Measurements from ENCODE around the gene CMSS1. TPM values are rescaled to one million over a fixed set of nuclear protein-coding genes. Genes with fewer than 3 reads are reported as not detected.

Gene CMSS1
- total and polyA plus RNA-seq, 4 donors = 3.8 to 19.5 (median 7.5) TPM

DNA sequence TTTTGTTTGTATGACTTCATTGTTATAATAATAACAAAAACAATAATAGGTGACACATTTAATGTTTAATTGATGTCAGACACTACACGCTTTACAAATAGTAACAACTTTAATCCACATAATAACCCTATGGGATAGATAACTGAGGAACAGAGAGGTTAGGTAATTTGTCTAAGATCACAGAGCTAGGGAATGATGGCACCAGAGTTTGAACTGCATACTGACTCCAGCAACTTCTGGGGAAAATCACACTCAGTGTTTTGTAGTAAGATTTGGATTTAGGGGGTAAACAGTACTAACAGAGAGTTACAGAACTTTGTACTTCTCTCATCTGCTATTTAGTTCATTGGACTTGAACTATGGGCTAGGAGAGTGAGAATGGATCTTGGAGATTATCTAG, 66.0 kb downstream of the CMSS1 start (continued):
- TF ChIP-seq, protein P1, sequence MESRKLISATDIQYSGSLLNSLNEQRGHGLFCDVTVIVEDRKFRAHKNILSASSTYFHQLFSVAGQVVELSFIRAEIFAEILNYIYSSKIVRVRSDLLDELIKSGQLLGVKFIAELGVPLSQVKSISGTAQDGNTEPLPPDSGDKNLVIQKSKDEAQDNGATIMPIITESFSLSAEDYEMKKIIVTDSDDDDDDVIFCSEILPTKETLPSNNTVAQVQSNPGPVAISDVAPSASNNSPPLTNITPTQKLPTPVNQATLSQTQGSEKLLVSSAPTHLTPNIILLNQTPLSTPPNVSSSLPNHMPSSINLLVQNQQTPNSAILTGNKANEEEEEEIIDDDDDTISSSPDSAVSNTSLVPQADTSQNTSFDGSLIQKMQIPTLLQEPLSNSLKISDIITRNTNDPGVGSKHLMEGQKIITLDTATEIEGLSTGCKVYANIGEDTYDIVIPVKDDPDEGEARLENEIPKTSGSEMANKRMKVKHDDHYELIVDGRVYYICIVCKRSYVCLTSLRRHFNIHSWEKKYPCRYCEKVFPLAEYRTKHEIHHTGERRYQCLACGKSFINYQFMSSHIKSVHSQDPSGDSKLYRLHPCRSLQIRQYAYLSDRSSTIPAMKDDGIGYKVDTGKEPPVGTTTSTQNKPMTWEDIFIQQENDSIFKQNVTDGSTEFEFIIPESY (IDR thresholded peaks at IDR 0.05) = no peak
- TF ChIP-seq HNF4G (IDR thresholded peaks at IDR 0.05) = no peak
- TF ChIP-seq, protein P2, sequence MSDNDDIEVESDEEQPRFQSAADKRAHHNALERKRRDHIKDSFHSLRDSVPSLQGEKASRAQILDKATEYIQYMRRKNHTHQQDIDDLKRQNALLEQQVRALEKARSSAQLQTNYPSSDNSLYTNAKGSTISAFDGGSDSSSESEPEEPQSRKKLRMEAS (IDR thresholded peaks at IDR 0.05) = no peak
- TF ChIP-seq, protein P3, sequence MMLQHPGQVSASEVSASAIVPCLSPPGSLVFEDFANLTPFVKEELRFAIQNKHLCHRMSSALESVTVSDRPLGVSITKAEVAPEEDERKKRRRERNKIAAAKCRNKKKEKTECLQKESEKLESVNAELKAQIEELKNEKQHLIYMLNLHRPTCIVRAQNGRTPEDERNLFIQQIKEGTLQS (IDR thresholded peaks at IDR 0.05) = no peak
- TF ChIP-seq TAF1 (conservative IDR thresholded peaks at IDR 0.05) = no peak
- no peak for TF ChIP-seq NR2F2 (IDR thresholded peaks at IDR 0.05)
- no peak for TF ChIP-seq FOXA1 (IDR thresholded peaks at IDR 0.05)
- no peak for TF ChIP-seq FOXA2 (IDR thresholded peaks at IDR 0.05)
- TF ChIP-seq HNF4A (conservative IDR thresholded peaks at IDR 0.05) = no peak
- TF ChIP-seq SP1 (IDR thresholded peaks at IDR 0.05) = no peak
- TF ChIP-seq RXRA (IDR thresholded peaks at IDR 0.05) = no peak
- TF ChIP-seq YY1 (IDR thresholded peaks at IDR 0.05) = no peak
- no peak for TF ChIP-seq EGR1 (IDR thresholded peaks at IDR 0.05; ENCODE audit: low read depth in 2 of 2)

DNA sequence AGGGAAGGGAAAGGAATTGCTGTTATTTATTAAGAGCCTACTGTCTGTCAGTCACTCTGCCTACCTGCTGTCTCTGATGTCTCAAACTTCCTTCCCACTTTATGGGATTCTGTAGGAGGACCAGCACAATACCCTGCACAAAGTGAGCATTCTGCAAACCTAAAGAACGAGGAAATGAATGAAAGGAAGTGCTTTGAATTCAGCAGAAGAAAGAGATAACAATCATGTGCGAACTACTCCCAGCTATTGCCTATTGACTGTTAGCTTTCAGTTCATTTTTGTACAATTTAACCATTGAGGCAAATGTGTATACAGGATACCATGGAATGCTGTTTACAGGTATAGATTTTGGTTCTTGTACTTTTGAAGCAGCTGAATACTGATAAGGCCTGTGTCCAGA, 66.8 kb downstream of the CMSS1 start:
- Histone ChIP-seq H3K27ac (ENCODE audit: low read depth in 1 of 2, low read length in 2 of 2) (no peak overlapping the region), H3K27me3 (ENCODE audit: control insufficient read depth in 4 of 4, insufficient read depth in 4 of 4, low read length in 3 of 4) (no peaks in the 10 kb centered on the region), H3K9ac (ENCODE audit: low read depth in 1 of 2, low read length in 2 of 2) (no peak overlapping the region), H3K4me1 (ENCODE audit: control insufficient read depth in 4 of 4, insufficient read depth in 4 of 4, low read length in 3 of 4) (no peaks in the 10 kb centered on the region), H3K36me3 (ENCODE audit: control insufficient read depth in 4 of 4, insufficient read depth in 3 of 4, low read depth in 1 of 4, low read length in 3 of 4) (no peaks in the 10 kb centered on the region), H3K9me3 (ENCODE audit: control insufficient read depth in 4 of 4, low read length in 3 of 4) (no peaks in the 10 kb centered on the region), H3K4me3 (ENCODE audit: low read depth in 1 of 3, low read length in 3 of 3) (no peak overlapping the region)
- DNase-seq (ENCODE audit: low spot score) = no peak
- no peak for TF ChIP-seq FOXA2 (IDR thresholded peaks at IDR 0.05)
- no peak for TF ChIP-seq SP1 (IDR thresholded peaks at IDR 0.05)
- no peak for TF ChIP-seq HNF4G (IDR thresholded peaks at IDR 0.05)
- TF ChIP-seq, protein P3 (IDR thresholded peaks at IDR 0.05) = no peak
- TF ChIP-seq RXRA (IDR thresholded peaks at IDR 0.05) = no peak
- TF ChIP-seq JUND (IDR thresholded peaks at IDR 0.05) = no peak
- TF ChIP-seq, protein P4, sequence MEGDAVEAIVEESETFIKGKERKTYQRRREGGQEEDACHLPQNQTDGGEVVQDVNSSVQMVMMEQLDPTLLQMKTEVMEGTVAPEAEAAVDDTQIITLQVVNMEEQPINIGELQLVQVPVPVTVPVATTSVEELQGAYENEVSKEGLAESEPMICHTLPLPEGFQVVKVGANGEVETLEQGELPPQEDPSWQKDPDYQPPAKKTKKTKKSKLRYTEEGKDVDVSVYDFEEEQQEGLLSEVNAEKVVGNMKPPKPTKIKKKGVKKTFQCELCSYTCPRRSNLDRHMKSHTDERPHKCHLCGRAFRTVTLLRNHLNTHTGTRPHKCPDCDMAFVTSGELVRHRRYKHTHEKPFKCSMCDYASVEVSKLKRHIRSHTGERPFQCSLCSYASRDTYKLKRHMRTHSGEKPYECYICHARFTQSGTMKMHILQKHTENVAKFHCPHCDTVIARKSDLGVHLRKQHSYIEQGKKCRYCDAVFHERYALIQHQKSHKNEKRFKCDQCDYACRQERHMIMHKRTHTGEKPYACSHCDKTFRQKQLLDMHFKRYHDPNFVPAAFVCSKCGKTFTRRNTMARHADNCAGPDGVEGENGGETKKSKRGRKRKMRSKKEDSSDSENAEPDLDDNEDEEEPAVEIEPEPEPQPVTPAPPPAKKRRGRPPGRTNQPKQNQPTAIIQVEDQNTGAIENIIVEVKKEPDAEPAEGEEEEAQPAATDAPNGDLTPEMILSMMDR (IDR thresholded peaks at IDR 0.05; ENCODE audit: low read depth, low read length, missing input control) = no peak
- no peak for TF ChIP-seq YY1 (IDR thresholded peaks at IDR 0.05)
- TF ChIP-seq, protein P1 (IDR thresholded peaks at IDR 0.05) = no peak
- TF ChIP-seq RAD21 (IDR thresholded peaks at IDR 0.05) = no peak
- TF ChIP-seq HNF4A (conservative IDR thresholded peaks at IDR 0.05) = no peak
- no peak for TF ChIP-seq NR2F2 (IDR thresholded peaks at IDR 0.05)
- TF ChIP-seq EGR1 (IDR thresholded peaks at IDR 0.05; ENCODE audit: low read depth in 2 of 2) = no peak
- TF ChIP-seq, protein P5, sequence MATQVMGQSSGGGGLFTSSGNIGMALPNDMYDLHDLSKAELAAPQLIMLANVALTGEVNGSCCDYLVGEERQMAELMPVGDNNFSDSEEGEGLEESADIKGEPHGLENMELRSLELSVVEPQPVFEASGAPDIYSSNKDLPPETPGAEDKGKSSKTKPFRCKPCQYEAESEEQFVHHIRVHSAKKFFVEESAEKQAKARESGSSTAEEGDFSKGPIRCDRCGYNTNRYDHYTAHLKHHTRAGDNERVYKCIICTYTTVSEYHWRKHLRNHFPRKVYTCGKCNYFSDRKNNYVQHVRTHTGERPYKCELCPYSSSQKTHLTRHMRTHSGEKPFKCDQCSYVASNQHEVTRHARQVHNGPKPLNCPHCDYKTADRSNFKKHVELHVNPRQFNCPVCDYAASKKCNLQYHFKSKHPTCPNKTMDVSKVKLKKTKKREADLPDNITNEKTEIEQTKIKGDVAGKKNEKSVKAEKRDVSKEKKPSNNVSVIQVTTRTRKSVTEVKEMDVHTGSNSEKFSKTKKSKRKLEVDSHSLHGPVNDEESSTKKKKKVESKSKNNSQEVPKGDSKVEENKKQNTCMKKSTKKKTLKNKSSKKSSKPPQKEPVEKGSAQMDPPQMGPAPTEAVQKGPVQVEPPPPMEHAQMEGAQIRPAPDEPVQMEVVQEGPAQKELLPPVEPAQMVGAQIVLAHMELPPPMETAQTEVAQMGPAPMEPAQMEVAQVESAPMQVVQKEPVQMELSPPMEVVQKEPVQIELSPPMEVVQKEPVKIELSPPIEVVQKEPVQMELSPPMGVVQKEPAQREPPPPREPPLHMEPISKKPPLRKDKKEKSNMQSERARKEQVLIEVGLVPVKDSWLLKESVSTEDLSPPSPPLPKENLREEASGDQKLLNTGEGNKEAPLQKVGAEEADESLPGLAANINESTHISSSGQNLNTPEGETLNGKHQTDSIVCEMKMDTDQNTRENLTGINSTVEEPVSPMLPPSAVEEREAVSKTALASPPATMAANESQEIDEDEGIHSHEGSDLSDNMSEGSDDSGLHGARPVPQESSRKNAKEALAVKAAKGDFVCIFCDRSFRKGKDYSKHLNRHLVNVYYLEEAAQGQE (IDR thresholded peaks at IDR 0.05) = no peak
- no peak for TF ChIP-seq TAF1 (conservative IDR thresholded peaks at IDR 0.05)
- 70% methylated on average over 2 of the region's 2 CpGs for WGBS
